GM19025 (cell line): ENCODE measurements around the gene SULT4A1.

ENCODE experiments used
- ATAC-seq: cut with Tn5 transposase; IDR thresholded peaks from one replicate; pipeline ENCODE4 v1.9.1; 2021; ENCODE audit warnings: mild to moderate bottlenecking, low read depth, moderate library complexity; ENCODE audit not compliant: unreplicated experiment

Gene SULT4A1

DNA sequence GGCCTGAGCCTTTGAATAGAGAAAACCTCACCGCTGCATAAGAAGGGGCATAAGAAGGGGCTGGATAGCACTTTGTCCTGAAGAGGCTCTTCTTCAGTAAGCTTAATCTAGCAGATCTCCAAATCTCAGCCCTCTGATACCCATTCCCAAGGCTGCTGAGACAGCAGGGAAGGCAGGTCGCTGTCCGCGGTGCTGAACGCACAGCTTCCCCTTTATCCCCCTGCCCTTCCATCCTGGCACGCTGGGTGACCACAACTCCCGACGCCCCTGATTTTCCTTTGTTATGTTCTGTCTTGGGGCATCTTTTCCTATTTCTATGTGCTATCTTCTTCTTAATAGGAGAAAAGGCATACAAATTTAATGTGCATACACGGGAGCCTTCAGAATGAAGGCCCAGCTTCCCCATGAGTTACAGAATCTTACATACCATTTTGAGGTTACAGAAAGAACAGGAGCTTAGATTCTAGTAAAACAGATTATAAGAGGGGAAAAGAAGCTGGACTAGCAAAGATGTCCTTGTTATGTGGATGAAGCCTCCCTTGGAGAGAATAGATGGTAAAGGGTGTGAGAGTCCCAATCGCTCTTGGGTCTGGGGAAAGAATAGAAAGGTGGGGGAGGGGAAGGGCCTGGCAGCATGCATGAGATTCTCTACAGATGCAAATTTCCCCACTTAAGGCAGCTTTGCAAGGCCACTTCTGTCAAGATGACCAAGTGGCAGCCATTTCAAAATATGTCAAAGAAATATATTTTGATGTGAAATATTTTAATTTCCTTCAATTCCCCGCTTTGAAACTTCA is 5.7 kb upstream of the SULT4A1 start:
- no peak for ATAC-seq

GRCh38 chr22:43862882-43863202 is 529 bp upstream of the SULT4A1 start:
- ATAC-seq: no peak

GRCh38 chr22:43861529-43861928 is 784 bp downstream of the SULT4A1 start:
- no peak for ATAC-seq

- ATAC-seq: no peak
These were observed 1.5 kb downstream of the SULT4A1 start for GRCh38 chr22:43860831-43861230.

DNA sequence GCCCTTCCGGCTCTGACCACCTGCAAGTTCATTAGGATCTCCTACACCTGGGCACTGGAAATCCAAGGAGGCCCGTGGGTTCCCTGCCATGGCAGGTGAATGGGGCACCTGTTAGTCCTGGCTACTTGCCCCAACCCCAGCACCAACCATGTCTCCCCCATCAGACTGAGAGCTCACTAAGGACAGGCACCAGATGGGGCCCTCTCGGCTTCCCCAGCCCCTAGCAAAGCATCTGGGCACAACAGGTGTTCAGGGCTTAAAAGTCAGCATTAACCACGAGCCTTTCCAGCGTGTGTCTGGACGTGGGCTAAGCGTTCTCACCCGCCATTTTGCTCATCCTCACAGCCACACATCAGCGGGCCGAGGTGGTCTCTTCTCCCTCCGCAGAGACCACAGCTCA is 2.2 kb downstream of the SULT4A1 start:
- ATAC-seq: no peak

DNA sequence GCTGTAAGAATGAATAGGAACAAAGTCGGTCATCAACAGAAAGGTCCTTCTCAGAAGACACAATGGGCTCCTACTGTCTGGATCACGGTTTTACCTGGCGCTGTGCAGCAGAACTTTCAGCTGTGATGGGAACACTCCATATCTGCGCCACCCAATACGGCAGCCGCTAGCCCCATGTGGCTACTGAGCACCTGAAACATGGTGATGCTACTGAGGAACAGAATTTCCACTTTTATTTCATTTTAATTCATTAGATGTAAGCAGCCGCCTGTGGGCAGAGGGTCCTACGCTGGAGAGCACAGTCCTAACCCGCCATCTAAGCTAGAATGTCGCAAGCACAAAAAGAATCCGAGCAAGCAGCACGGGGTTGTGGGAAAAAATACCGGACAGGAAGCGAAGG is 2.7 kb downstream of the SULT4A1 start:
- no peak for ATAC-seq

GRCh38 chr22:43859176-43859575 is 3.1 kb downstream of the SULT4A1 start:
- ATAC-seq: no peak

GRCh38 chr22:43858156-43858895 is 4.0 kb downstream of the SULT4A1 start:
- ATAC-seq: no peak

- ATAC-seq: no peak
These were observed 4.9 kb downstream of the SULT4A1 start for GRCh38 chr22:43857367-43857766.

DNA sequence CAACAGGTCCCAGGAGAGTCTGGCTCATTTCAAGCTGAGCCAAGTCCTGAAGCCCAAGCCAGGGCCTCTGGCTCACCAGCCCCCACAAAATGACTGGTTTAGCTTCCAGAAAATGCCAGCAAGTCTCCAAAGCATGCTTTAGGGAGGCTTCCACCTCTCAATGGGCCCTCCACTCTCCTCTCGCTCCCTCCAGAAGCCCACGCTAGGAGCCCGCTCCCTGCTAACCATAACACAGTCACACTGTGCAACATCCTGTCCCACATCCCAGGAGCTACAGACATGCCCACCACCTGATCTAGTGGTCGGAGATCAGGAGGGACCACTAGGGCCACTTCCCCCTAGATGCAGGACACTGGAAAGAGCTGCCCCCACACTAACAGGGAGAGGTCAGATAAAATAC is 6.9 kb downstream of the SULT4A1 start:
- ATAC-seq: no peak

DNA sequence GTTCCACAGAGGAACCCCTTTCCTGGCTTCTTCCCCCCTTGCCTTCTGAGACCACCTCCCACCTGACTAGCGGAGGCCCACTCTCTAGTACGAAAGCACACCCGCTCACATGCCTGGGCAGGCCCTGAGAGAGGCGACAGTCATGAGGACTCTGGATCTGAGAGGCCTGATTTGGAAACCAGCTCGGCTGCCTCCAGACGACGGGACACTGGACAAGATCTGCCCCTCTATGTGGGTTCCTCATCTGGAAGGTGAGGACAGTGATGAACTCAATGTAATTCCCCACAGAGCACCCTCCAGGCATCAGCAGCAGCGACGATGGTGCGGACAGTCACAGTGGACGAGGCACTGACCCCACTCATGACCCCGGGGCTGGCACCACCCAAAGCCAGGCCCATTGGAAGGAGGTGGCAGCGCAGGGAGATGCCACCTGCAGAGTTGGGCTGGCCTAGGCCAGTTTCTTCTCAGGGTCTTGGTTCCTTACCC is 7.5 kb downstream of the SULT4A1 start:
- no peak for ATAC-seq

GRCh38 chr22:43854121-43854785 is 8.1 kb downstream of the SULT4A1 start:
- no peak for ATAC-seq

- ATAC-seq: no peak
These were observed 8.9 kb downstream of the SULT4A1 start for GRCh38 chr22:43853328-43853931.

GRCh38 chr22:43852573-43853327 is 9.6 kb downstream of the SULT4A1 start:
- no peak for ATAC-seq

DNA sequence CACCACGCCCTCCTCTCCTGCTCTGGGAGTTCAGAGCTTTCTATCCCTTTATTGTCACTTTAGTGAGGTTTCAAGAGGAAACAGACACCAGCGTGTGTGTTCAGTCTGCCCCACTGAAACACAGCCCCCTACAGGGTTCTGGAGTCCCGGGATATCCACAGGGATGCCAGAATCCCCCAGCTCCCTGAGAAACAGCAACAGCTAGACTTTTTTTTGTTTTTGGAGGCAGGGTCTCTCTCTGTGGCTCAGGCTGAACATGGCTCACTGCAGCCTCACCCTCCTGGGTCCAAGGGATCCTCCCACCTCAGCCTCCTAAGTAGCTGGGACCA is 10.4 kb downstream of the SULT4A1 start:
- ATAC-seq: no peak

DNA sequence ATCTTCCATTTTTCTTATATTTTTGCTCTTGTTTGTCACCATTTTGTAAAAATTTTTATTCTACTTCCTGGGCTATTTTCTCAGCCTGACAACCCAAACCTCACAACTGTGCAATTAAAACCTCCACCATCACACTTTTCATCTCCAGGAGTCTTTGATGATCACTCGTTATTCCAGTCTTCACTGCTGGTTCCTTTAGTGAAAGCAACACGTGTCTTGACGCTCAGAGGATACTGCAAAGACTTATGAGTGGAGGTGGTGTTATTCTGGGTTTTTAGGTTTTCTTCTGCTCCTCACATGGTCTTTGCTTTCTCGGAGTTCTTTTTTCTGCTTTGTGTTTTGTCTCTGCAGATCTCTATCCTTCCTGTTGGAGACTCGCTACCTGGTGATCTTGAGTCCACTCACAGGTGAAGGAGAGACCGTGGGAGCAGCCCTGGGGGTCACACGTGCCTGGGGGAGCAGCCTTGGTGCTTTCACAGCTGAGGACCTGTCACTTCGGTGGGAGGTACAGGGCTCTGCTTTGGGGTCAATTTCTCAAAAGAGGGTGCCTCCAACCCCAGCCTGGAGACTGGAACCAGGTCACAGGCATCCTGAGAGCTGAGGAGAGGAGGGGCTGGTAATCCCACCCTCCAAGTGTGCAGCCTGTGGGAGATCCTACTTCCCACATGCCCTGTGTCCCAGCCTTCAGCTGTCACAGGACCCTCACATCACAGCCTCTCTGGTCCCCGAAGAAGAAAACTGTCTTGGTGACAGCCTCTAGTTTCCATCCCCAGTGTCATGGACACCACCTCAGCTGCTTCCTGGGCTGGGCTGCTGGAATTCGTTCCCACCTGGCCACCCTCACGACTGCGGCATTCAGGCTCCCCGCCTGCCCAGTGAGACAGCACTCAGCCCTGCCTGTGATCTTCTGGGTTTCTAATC is 11.0 kb downstream of the SULT4A1 start:
- no peak for ATAC-seq

DNA sequence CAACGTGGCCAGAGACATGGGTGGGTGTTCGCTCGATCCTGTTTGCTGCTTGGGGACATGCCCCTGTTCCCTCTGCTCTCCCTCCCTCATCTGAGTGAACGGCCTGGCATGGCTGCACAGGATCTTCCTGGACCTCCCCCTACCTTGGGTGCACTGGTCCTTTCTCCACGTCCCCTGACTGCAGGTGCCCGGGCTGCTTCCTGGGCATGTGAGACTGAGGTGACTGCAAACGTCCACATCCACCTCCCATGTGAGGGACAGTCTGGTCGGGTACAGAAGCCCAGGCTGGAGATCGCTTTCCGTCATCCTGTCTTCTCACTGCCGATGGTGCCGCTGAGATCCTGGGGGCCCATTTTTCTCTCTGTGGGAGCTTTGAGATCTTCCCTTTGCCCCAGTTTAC is 11.8 kb downstream of the SULT4A1 start:
- no peak for ATAC-seq

DNA sequence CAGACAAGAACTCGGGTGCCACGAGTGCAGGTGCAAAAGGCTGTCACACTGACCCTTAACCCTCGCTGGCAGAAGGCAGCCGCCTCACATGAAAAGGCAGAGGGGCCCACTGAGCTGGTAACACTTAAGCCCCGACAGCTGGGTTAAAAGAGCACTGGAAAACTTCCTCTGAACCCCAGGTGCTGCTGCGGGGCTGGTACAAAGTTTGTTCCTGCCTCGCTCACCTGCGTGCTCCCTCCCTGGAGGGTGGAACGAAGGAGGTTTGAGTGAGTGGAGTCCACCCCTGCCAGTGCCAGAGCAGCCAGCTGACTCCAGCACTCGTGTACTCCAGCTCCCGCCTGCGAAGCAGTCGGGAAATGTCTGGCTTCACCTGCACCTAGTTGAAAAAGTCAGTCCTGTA is 12.6 kb downstream of the SULT4A1 start:
- ATAC-seq: no peak

GRCh38 chr22:43848366-43849171 is 13.7 kb downstream of the SULT4A1 start:
- no peak for ATAC-seq
